Measurements from ENCODE around the gene NAALADL1.

NAALADL1 gene

DNA sequence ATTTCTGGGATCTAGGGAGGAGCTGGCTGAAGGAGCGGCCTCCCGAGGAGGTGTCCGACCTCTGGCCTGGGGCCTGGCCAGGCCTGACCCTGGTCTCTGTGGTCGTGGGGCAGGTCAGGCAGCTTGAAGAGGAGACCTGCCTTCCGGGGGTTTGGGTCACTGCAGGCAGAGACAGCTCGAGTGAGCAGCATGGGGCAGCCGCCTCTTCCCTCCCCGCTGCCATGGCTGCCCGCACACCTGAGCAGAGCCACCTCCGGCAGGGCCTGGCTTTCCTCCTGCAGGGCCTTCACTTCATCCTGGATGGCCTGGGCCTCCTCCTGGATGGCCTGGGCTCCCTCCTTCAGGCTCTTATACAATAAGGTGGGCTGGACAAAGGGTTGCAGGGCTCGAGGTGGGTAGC is 8.0 kb upstream of the NAALADL1 start:
- H3K27ac Mint-ChIP-seq = no peak overlapping the region
- no peaks in the 10 kb centered on the region for H3K4me1 Mint-ChIP-seq (ENCODE audit: low read depth)
- H3K27me3 Mint-ChIP-seq = no peaks in the 10 kb centered on the region
- no peaks in the 10 kb centered on the region for H3K9me3 Mint-ChIP-seq (ENCODE audit: low read depth)
- no peak overlapping the region for H3K4me3 Mint-ChIP-seq
- H3K36me3 Mint-ChIP-seq = no peaks in the 10 kb centered on the region

DNA sequence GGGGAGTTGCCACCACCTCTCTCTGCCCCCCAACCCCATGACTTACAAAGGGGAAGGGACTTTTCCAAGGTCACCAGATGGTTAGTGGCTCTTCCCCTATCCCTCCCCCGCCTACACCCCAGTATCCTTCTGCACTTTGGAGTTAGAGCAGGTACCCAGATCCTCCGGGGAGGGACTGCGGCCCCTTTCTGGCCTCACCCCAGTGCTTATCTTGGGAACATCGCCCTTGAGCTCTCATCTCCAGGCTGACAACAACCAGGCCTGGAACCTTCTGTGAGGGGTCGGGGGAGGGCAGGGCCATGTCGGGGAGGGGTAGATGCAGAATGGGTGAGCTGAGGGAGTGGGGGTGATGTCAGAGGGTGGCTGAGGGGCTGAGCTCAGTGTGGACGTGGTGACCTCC is 7.5 kb upstream of the NAALADL1 start:
- H3K4me3 Mint-ChIP-seq = no peak overlapping the region
- no peaks in the 10 kb centered on the region for H3K27me3 Mint-ChIP-seq
- no peak overlapping the region for H3K27ac Mint-ChIP-seq
- H3K36me3 Mint-ChIP-seq = no peaks in the 10 kb centered on the region
- H3K9me3 Mint-ChIP-seq (ENCODE audit: low read depth) = no peaks in the 10 kb centered on the region
- H3K4me1 Mint-ChIP-seq (ENCODE audit: low read depth) = no peaks in the 10 kb centered on the region

DNA sequence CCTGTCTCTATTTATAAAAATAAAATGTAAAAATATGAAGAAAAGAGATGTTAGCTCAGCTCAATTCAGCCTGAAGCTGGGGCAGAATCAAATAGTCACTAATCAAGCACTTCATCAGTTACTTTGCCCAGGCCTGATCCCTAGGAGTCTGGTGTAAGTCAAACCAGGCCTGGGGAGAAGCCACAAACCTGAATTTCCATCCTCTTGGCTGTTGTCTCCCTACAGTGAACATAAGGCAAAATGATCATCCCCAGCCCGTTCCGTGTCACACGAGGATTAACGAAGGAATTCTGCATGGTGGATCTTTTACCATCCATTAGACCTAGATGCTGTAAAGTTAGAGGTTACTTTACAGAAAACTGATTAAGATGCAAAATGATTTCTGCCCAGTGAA is 6.5 kb upstream of the NAALADL1 start:
- H3K4me3 Mint-ChIP-seq = no peak overlapping the region
- no peaks in the 10 kb centered on the region for H3K4me1 Mint-ChIP-seq (ENCODE audit: low read depth)
- H3K9me3 Mint-ChIP-seq (ENCODE audit: low read depth) = no peaks in the 10 kb centered on the region
- H3K27ac Mint-ChIP-seq = no peak overlapping the region
- H3K36me3 Mint-ChIP-seq = no peaks in the 10 kb centered on the region
- H3K27me3 Mint-ChIP-seq = no peaks in the 10 kb centered on the region

DNA sequence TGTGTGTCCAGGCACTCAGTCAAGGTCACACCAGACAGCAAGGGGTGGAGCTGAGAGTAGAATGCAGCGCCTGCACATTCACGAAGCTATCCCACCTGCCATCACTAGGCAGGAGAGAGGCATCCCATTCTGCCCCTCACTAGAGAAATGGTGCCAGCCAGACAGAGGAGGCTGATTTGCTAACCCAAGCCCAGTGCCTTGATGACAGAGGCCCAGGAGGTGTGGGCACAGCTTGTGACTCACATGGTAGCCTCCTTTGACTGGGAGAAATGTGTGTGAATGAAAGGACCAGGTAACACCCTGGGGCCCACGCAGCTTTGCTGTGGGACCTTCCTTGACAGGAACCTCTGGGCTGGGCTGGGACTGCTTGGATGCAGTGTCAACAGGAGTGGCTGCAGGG is 5.2 kb upstream of the NAALADL1 start:
- no peaks in the 10 kb centered on the region for H3K36me3 Mint-ChIP-seq
- no peaks in the 10 kb centered on the region for H3K4me1 Mint-ChIP-seq (ENCODE audit: low read depth)
- no peaks in the 10 kb centered on the region for H3K9me3 Mint-ChIP-seq (ENCODE audit: low read depth)
- no peaks in the 10 kb centered on the region for H3K27me3 Mint-ChIP-seq
- no peak overlapping the region for H3K27ac Mint-ChIP-seq
- H3K4me3 Mint-ChIP-seq = no peak overlapping the region

DNA sequence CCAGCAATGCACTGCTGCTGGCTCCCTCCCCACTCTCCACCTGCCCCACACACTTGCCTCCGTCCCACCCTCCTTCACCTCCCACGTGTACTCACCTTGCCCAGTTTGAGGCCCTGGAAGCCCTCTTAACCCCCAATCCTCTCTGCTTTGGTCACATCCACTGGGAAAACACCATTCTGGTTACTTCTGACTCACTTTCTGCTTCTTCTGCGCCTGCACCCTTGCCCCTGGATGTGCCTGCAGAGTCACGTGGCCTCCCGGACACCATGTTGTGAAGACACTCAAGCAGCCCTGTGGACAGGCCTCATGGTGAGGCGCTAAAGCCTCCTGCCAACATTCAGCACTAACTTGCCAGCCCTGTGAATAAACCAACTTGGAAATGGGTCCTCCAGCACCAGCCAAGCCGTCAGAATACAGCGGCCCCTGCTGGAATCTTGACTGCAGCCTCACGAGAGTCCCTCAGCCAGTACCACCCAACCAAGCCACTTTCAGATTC is 2.6 kb upstream of the NAALADL1 start:
- H3K9me3 Mint-ChIP-seq (ENCODE audit: low read depth) = no peaks in the 10 kb centered on the region
- no peak overlapping the region for H3K27ac Mint-ChIP-seq
- no peak overlapping the region for H3K4me3 Mint-ChIP-seq
- H3K4me1 Mint-ChIP-seq (ENCODE audit: low read depth) = no peaks in the 10 kb centered on the region
- H3K27me3 Mint-ChIP-seq = no peaks in the 10 kb centered on the region
- H3K36me3 Mint-ChIP-seq = no peaks in the 10 kb centered on the region

DNA sequence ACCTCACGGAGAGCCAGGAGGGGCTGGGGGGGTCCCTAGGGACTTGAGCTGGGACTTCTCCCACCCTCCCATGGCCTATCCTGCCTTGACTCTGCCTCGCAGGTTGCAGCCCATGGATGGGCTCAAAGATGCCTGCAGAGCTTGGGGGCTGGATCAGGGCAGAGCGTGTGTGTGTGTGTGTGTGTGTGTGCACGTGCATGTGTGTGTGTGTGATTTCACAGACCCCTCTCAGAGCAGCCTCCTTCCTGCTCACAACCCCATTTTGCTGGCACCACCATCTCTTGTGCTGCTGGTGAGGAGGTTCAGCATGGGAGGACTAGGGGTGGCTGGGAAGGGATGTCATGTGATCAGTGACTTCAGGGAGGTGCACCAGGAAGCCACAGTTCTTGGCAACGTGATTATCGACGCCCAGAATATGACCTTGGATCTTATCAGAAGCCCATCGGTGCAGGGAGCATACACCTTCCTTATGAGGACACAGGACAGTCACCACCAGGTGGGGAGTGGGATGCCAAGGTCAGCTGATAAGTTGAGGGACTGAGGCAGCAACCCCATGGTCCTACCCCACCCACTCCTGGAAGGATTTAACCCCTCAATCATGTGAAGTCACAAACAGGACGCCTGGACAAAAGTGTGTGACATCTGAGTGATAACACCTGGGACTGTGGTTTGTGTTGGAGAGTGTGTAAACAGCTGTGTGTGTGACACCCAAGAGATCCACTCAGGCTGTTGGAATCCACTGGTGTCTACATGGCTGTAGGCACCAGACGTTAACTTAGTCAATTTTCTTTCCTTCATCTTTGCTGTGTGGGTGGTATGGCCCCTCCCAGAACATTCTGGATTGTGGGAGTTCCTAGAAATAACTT is 1.8 kb upstream of the NAALADL1 start:
- Mint-ChIP-seq H3K27ac (no peak overlapping the region), H3K27me3 (no peaks in the 10 kb centered on the region), H3K4me1 (ENCODE audit: low read depth) (no peaks in the 10 kb centered on the region), H3K9me3 (ENCODE audit: low read depth) (no peaks in the 10 kb centered on the region), H3K36me3 (no peaks in the 10 kb centered on the region), H3K4me3 (no peak overlapping the region)

DNA sequence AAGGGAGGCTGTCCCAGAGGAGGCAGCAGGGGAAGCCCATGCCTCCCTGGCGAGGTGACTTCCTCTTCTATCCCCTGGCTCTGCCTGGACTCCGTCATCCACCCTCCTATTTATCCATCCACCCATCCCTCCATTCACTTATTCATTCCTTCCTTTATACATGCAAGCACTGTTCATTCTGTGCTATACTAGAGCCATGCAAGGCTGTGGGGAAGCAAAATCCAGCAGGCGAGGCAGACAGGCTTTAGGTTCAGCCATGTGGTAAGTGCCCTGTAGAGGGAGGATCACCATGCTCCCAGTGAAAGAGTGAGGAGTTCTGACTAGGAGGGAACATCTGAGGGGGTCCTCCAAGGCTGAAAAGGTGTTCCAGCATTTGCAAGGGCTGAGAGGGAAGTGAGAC is 1.2 kb upstream of the NAALADL1 start:
- Mint-ChIP-seq H3K4me1 (ENCODE audit: low read depth) (peaks cover 2% of the 10 kb centered on the region), H3K27ac (no peak overlapping the region), H3K27me3 (no peaks in the 10 kb centered on the region), H3K9me3 (ENCODE audit: low read depth) (no peaks in the 10 kb centered on the region), H3K4me3 (no peak overlapping the region), H3K36me3 (no peaks in the 10 kb centered on the region)

DNA sequence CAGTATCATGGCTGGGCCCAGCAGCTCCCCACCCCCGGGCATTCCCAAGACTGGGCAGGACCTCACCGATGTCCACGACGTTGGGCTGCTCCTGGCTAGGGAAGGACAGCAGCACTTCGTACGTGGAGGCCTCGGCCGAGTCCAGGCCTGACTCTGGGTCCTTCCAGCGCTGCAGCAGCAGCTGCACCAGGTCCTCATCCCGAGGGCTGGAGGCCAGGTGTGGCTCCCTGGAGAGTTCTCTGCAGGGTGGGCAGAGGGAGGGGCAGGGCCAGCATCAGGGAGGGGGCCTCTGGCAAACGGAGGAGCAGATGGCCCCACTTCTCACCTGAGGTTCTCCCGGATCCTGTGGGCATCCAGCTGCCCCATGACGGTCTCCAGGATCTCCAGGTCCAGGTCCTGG is 341 bp downstream of the NAALADL1 start:
- Mint-ChIP-seq H3K9me3 (ENCODE audit: low read depth) (no peaks in the 10 kb centered on the region), H3K27me3 (no peaks in the 10 kb centered on the region), H3K4me1 (ENCODE audit: low read depth) (peaks cover 16% of the 10 kb centered on the region), H3K4me3 (no peak overlapping the region), H3K36me3 (no peaks in the 10 kb centered on the region), H3K27ac (no peak overlapping the region)

DNA sequence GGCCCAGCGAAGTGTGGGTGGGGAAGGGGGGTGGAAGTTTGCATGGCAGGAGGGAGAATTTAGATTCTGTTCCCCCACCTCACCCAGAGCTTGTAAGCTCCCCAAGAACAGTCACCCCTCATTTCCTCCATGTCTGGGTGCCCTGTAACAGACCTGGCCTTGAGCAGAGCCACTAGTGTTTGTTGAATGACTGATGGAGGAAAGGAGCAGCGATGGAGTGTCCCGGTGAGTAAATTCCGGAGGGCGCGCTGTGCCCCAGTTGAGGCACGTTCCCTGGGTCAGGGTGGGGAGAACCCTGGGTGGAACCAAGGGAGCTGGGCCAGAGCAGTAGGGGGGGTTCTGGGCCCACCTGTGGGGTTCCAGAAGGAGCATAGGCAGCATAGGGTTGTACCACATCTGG is 827 bp downstream of the NAALADL1 start:
- H3K4me3 Mint-ChIP-seq = no peak overlapping the region
- H3K4me1 Mint-ChIP-seq (ENCODE audit: low read depth) = peaks cover 16% of the 10 kb centered on the region
- H3K9me3 Mint-ChIP-seq (ENCODE audit: low read depth) = no peaks in the 10 kb centered on the region
- no peaks in the 10 kb centered on the region for H3K36me3 Mint-ChIP-seq
- no peak overlapping the region for H3K27ac Mint-ChIP-seq
- no peaks in the 10 kb centered on the region for H3K27me3 Mint-ChIP-seq

DNA sequence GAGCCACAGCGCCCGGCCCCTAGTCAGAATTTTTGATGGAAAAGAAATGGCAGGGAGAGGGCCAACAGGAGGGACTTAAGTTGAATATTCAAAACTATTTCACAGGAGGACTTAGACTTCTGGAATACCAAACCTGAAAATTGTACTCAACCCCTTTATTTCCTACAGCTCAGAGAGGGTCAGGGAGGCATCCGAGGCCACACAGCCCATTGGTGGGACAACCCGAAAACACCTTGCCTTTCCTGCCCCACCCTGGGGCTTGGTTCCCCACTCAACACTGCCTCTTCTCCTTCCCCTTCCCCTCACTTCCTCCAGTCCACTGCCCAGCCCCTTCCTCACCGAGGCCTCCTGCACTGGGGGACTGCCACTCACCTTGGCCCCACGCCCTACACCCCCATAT is 1.4 kb downstream of the NAALADL1 start:
- no peaks in the 10 kb centered on the region for H3K9me3 Mint-ChIP-seq (ENCODE audit: low read depth)
- H3K27me3 Mint-ChIP-seq = no peaks in the 10 kb centered on the region
- no peak overlapping the region for H3K4me3 Mint-ChIP-seq
- H3K36me3 Mint-ChIP-seq = no peaks in the 10 kb centered on the region
- peaks cover 16% of the 10 kb centered on the region for H3K4me1 Mint-ChIP-seq (ENCODE audit: low read depth)
- no peak overlapping the region for H3K27ac Mint-ChIP-seq

DNA sequence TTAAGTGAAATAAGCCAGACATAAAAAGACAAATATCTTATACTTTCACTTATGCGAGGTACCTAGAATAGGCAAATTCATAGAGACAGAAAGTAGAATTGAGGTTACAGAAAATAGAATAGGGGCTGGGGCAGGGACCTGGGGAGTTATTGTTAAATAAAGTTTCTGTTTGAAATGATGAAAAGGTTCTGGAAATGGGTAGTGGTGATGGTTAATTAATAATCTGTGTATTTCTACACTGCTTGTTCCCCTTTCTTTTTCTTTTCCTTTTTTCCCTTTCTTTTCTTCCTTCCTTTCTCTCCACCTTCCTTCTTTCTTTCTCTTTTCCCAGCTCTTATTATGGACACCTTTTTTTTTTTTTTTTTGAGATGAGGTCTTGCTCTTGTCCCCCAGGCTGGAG is 2.8 kb downstream of the NAALADL1 start:
- peaks cover 16% of the 10 kb centered on the region for H3K4me1 Mint-ChIP-seq (ENCODE audit: low read depth)
- no peak overlapping the region for H3K27ac Mint-ChIP-seq
- no peaks in the 10 kb centered on the region for H3K27me3 Mint-ChIP-seq
- no peak overlapping the region for H3K4me3 Mint-ChIP-seq
- no peaks in the 10 kb centered on the region for H3K9me3 Mint-ChIP-seq (ENCODE audit: low read depth)
- H3K36me3 Mint-ChIP-seq = no peaks in the 10 kb centered on the region

DNA sequence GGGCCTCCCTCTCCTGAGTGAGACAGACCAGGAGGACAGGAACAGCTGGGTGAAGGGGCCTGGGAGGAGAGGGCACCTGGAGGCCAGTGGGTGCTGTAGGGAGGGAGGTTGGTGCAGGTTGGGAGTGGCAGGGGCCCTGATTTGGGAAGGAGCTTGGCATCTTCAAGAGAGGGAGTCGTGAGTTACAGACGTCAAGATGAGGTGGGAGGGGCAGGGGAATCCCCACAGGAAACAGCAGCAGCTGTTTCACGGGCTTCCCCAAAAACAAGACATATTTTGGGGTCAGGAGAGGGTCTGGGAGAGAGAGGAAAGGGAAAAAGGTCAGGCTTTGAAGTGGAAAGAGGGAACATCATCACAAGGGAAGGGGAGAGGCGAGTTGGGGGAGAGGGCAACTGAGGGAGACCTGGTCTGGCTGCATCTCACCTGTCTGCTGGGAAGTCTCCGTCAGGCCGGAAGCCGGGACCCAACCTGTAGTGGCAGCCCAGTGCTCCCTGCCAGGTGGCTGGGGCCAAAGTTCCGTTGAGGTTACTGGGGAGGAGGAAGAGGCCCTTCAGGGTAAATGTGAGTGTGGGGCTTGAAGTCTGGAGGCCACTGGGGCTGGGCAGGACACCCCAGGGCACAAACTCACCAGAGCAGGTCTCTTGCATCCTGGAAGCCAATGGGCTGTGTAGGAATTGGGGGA is 4.4 kb downstream of the NAALADL1 start:
- Mint-ChIP-seq H3K4me1 (ENCODE audit: low read depth) (peaks cover 16% of the 10 kb centered on the region), H3K9me3 (ENCODE audit: low read depth) (no peaks in the 10 kb centered on the region), H3K27ac (peak overlapping the region; percentile 62), H3K4me3 (peak overlapping the region; percentile 73), H3K27me3 (no peaks in the 10 kb centered on the region), H3K36me3 (no peaks in the 10 kb centered on the region)

DNA sequence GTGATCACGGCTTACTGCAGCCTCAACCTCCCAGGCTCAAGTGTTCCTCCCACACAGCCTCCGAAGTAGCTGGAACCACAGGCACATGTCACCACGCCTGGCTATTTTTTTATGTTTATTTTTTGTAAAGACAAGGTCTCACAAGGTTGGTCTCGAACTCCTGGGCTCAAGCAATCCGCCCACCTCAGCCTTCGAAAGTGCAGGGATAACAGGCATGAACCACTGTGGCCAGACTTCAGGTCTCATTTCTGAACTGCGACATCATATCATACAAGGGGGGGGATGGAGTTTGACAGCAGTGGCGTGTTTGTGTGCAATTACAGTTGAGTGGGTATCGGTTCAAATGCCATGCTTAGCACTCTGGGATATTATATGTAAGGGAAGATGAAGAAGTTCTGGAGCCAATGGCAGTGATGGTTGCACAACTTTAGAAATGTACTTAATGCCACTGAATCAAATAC is 6.9 kb downstream of the NAALADL1 start:
- no peaks in the 10 kb centered on the region for H3K27me3 Mint-ChIP-seq
- H3K4me3 Mint-ChIP-seq = no peak overlapping the region
- no peak overlapping the region for H3K27ac Mint-ChIP-seq
- no peaks in the 10 kb centered on the region for H3K9me3 Mint-ChIP-seq (ENCODE audit: low read depth)
- peaks cover 32% of the 10 kb centered on the region for H3K4me1 Mint-ChIP-seq (ENCODE audit: low read depth)
- no peaks in the 10 kb centered on the region for H3K36me3 Mint-ChIP-seq

DNA sequence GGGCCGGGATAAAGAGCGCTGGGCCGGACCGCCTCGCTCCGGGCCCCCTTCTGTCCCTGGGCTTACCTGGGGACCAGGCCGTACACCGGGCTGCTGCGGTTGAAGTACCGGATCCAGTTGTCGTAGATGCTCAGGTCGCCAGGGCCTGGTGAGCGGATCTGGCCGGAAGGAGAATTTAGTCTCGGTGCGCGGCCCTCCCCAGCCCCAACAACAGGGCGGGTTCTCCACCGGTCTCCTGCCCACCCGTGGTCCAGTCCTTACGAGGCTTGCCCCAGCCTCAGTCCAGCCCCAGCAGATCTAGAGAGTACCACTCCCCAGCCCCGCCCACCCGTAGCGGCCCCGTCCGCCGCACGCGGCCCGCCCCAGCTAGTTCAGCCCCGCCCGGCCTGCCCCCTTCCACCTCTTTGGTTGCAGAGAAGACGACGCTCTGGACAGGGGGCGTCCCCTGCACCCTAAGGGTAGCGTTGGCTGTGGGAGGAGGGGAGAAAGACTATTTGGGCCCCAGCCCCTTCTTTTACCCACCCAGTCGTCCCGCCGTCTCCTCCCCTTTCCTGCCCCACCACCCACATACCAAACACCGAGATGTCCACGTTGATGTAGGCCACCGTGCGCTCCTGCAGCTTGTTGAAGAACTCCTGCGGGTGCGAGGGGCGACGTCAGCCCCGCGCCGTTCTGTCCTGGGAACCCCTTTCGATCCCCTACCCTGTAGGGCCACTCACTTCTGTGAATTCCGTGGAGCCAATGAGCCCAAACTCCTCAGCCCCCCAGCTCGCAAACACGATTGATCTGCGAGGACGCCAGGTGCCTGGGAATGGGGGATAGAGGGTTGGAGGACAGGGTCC is 10.6 kb downstream of the NAALADL1 start:
- H3K4me3 Mint-ChIP-seq = peak overlapping the region; percentile 87
- peaks cover 22% of the 10 kb centered on the region for H3K4me1 Mint-ChIP-seq (ENCODE audit: low read depth)
- H3K27me3 Mint-ChIP-seq = no peaks in the 10 kb centered on the region
- peaks cover 3% of the 10 kb centered on the region for H3K36me3 Mint-ChIP-seq
- no peaks in the 10 kb centered on the region for H3K9me3 Mint-ChIP-seq (ENCODE audit: low read depth)
- H3K27ac Mint-ChIP-seq = peak overlapping the region; percentile 91

DNA sequence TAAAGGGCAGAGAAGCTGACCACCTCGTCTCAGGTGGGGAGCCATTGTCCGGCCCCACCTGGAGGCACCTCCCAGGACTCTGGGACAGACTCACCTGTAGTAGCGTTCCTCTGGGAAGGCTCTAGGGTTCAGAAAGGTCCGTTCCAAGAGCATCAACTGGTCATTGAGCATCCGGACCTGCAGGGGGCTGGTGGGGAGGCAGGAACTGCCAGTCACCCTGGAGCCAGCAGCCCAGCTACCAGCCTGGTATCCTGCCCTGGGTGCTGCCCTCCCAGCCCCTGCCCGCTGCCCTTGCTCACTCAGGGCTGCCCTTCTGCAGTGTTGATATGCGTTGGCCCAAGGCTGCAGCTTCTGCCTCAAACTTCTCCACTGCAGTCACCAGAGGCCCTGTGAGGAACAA is 12.6 kb downstream of the NAALADL1 start:
- Mint-ChIP-seq H3K36me3 (peaks cover 3% of the 10 kb centered on the region), H3K27ac (no peak overlapping the region), H3K4me1 (ENCODE audit: low read depth) (peaks cover 30% of the 10 kb centered on the region), H3K9me3 (ENCODE audit: low read depth) (no peaks in the 10 kb centered on the region), H3K4me3 (no peak overlapping the region), H3K27me3 (no peaks in the 10 kb centered on the region)
